Pancreas (tissue), 10 donors: Measurements from ENCODE around the gene DNAJB14. TPM values are rescaled to one million over a fixed set of nuclear protein-coding genes. Genes with fewer than 3 reads are reported as not detected.
A peak's percentile ranks its signal among the peaks of the same experiment; 100 is the strongest.

ENCODE experiments used
- ATAC-seq, 4 donors: fragments of 200-7000 bp; cut with Tn5 transposase; one replicate each; pipeline versions ENCODE4 v1.8.0 to v1.9.1; 2020; ENCODE audit warnings: mild to moderate bottlenecking in 4 of 4, moderate library complexity in 4 of 4
- DNase-seq, 6 donors: peaks; one replicate each; pipeline ENCODE4 v3.0.0-alpha.2; 2020
- FAIRE-seq: peaks from 2 replicates; lab custom pipeline; 2012; peaks lifted over from hg19 to GRCh38; lab: Jason Lieb, UNC
- H3K27ac ChIP-seq, 4 donors: fragments of 200-600 bp; sonication (generic); 1 replicate in 3 of 4; 2 replicates in 1 of 4; pipeline versions ENCODE4 v1.5.0 to v1.8.0; 2020
- H3K27me3 ChIP-seq, 4 donors: fragments of 200-600 bp; one replicate each; pipeline ENCODE4 v1.8.0; 2021
- H3K36me3 ChIP-seq, 3 donors: fragments of 200-600 bp; sonication (generic) in 1 of 3; one replicate each; pipeline versions ENCODE4 v1.5.0 to v1.8.0; 2020 to 2021
- H3K4me1 ChIP-seq, 3 donors: fragments of 200-600 bp; one replicate each; pipeline ENCODE4 v1.8.0; 2021
- H3K4me3 ChIP-seq, 4 donors: fragments of 200-600 bp; sonication (generic) in 2 of 4; one replicate each; pipeline versions ENCODE4 v1.5.0 to v1.8.0; 2020 to 2021
- H3K9me3 ChIP-seq, 4 donors: fragments of 200-600 bp; one replicate each; pipeline ENCODE4 v1.8.0; 2021
- CTCF ChIP-seq, 4 donors: fragments of 200-600 bp; sonication (generic) in 3 of 4; IDR thresholded peaks; one replicate each; pipeline versions ENCODE4 v1.5.0 to v1.8.0; 2021; ENCODE audit warnings: antibody characterized with exemption in 4 of 4
- WGBS, 2 donors: extraction: QIAGEN DNeasy Blood & Tissue Kit; methylation state at CpG; one replicate each; pipeline ENCODE4 v1.1.7; 2013; 5-methylcytosine and 5-hydroxymethylcytosine counted together
- intact Hi-C, 3 donors: fragments of 100-400 bp; cut with DNase I; formaldehyde crosslinking; loops; one replicate each; pipeline versions ENCODE4 v1.11.1 to v1.14.2; 2022
- polyA plus RNA-seq, 2 donors: library from polyadenylated mRNA; stranded (reverse); fragments of 200-250 nt; gene quantifications; one replicate each; pipeline ENCODE4 v1.2.3, GENCODE V29; 2013
- total RNA-seq, 6 donors: library from RNA; stranded (reverse); fragmentation: NEBNext Ultra II Directional in 4 of 6; extraction: Animal tissue kit (Norgen Biotek cat#: 25700) in 4 of 6; gene quantifications; one replicate each; pipeline versions ENCODE4 v1.2.1 to v1.2.4, GENCODE V29; 2021 to 2023
- donor health status: healthy with polysubstance abuse.
- donor health status: DM: no; HTN: no; CAD: no; lungs with moderate emphysema.
- donor health status: DM: no; HTN: no; CAD: no.
- donor health status: control.
- donor health status: control.
- donor health status: Bipolar disorder and iron deficiency.
- donor health status: DM: yes; HTN: yes; CAD: no.
- donor health status: DM: no; HTN: no; CAD: no.
- donor health status: DM: no; HTN: no; CAD: no.
- donor health status: DM: yes; HTN: yes; CAD: no.

Gene DNAJB14
- 10 to 100 TPM; 10.1 to 23.7 (median 15.1) TPM for total RNA-seq
- polyA plus RNA-seq, result 1 to 10 TPM; 3.6 to 8.3 TPM

- Histone ChIP-seq H3K4me3 (peak within 1 kb of the TSS; percentile 64 to 96 (median 84)), H3K4me1 (peaks cover 4 to 34% (median 21%) of the 10 kb centered on the region in 3 donors), H3K27me3 (no peaks in the 10 kb centered on the region), H3K36me3 (no peaks in the 10 kb centered on the region), H3K27ac (peak within 1 kb of the TSS; percentile 85 to 95 (median 90)), H3K9me3 (no peaks in the 10 kb centered on the region)
- intact Hi-C loops, result loop anchor here in 1 of 3 donors (10.0 kb wide), 1 partner anchor 132 kb away; the partner anchor contains the start of gene DAPP1
- TF ChIP-seq CTCF (IDR thresholded peaks at IDR 0.05), result no peak
- no peak for FAIRE-seq
- 0 to 1% methylated on average over 57 to 87 of the region's 87 CpGs for WGBS, 2 donors
- ATAC-seq, result peak; percentile 59 to 75 (median 68)
- peak; percentile 72 to 90 (median 78) for DNase-seq
Measured at GRCh38 chr4:99946356-99947189, at the start of gene DNAJB14. Gene DNAJB14, minus strand, starts transcription at chr4:99946618. Its CDS starts 47 bp downstream, at chr4:99946571.

GRCh38 chr4:99991741-99992140 lies 45.3 kb upstream of the DNAJB14 start:
- WGBS, 2 donors, result 43 to 47% methylated on average over 3 of the region's 3 CpGs
- Histone ChIP-seq H3K27ac (no peak overlapping the region), H3K4me1 (no peaks in the 10 kb centered on the region), H3K4me3 (no peak overlapping the region), H3K27me3 (no peaks in the 10 kb centered on the region), H3K9me3 (no peaks in the 10 kb centered on the region), H3K36me3 (no peaks in the 10 kb centered on the region)
- DNase-seq, result no peak
- no peak for ATAC-seq
- TF ChIP-seq CTCF (IDR thresholded peaks at IDR 0.05), result no peak
- intact Hi-C loops, result no loop called here
- no peak for FAIRE-seq

GRCh38 chr4:99987681-99988080 lies 41.3 kb upstream of the DNAJB14 start:
- no peaks in the 10 kb centered on the region for H3K9me3 ChIP-seq
- DNase-seq (no peak), ATAC-seq (no peak), FAIRE-seq (no peak)
- H3K4me1 ChIP-seq, result no peaks in the 10 kb centered on the region
- no peaks in the 10 kb centered on the region for H3K36me3 ChIP-seq
- no peak overlapping the region for H3K27ac ChIP-seq
- no peak overlapping the region for H3K4me3 ChIP-seq
- no peaks in the 10 kb centered on the region for H3K27me3 ChIP-seq
- intact Hi-C loops, result no loop called here
- no peak for TF ChIP-seq CTCF (IDR thresholded peaks at IDR 0.05)

- Histone ChIP-seq H3K4me3 (no peak overlapping the region), H3K27ac (no peak overlapping the region), H3K4me1 (no peaks in the 10 kb centered on the region), H3K27me3 (no peaks in the 10 kb centered on the region), H3K36me3 (no peaks in the 10 kb centered on the region), H3K9me3 (no peaks in the 10 kb centered on the region)
- DNase-seq, result no peak
- intact Hi-C loops, result no loop called here
- FAIRE-seq, result no peak
- no peak for TF ChIP-seq CTCF (IDR thresholded peaks at IDR 0.05)
- 69 to 76% methylated on average over 4 of the region's 4 CpGs for WGBS, 2 donors
- no peak for ATAC-seq
Measured at GRCh38 chr4:99986792-99987191, 40.4 kb upstream of the DNAJB14 start.
